NT2/D1 (cell line): ENCODE measurements around the gene IMMP2L.

Experiments used
- SUZ12 ChIP-seq: IDR thresholded peaks from 2 replicates; pipeline ENCODE4 v1.6.1; 2011; ENCODE audit not compliant: insufficient read length, insufficient read depth; ENCODE audit errors: extremely low read depth
- YY1 ChIP-seq: IDR thresholded peaks from 2 replicates; pipeline ENCODE4 v1.6.1; 2011; ENCODE audit not compliant: insufficient read length, insufficient read depth
- ZNF274 ChIP-seq: IDR thresholded peaks from 2 replicates; pipeline ENCODE4 v1.6.1; 2011; ENCODE audit warnings: mild to moderate bottlenecking, low read depth, low read length

GRCh38 chr7:111527545-111527944 is 34.7 kb downstream of the IMMP2L start:
- no peak for TF ChIP-seq SUZ12
- no peak for TF ChIP-seq ZNF274
- TF ChIP-seq YY1: no peak
